ENCODE data around the gene FRMD8. TPM values are rescaled to one million over a fixed set of nuclear protein-coding genes. Genes with fewer than 3 reads are reported as not detected.

The FRMD8 gene
- total RNA-seq, 2 experiments from 2014 or later: 53.9 to 61.3 TPM

DNA sequence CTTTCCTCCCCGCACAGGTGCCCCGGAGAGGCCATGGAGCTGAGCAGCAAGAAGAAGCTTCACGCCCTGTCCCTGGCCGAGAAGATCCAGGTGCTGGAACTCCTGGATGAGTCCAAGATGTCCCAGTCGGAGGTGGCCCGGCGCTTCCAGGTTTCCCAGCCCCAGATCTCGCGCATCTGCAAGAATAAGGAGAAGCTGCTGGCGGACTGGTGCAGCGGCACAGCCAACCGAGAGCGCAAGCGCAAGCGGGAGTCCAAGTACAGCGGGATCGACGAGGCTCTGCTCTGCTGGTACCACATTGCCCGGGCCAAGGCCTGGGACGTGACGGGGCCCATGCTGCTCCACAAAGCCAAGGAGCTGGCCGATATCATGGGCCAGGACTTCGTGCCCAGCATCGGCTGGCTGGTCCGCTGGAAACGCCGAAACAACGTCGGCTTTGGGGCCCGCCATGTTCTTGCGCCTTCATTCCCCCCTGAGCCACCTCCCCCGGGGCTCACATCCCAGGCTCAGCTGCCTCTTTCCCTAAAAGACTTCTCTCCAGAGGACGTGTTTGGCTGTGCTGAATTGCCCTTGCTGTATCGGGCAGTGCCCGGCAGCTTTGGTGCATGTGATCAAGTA is 30.6 kb upstream of the FRMD8 start:
- no peak overlapping the region for H3K27ac Mint-ChIP-seq
- peaks cover 13% of the 10 kb centered on the region for H3K36me3 Mint-ChIP-seq (ENCODE audit: low read depth)
- DNase-seq: no peak
- H3K27me3 Mint-ChIP-seq: peaks cover 8% of the 10 kb centered on the region
- POLR2A ChIA-PET: interaction anchor here (0.9 to 2.9 kb wide), 9 partner anchors 22 to 152 kb away, joined by 3 to 19 read pairs (median 5); partner anchors contain the start of genes DPF2, MALAT1 and NEAT1
- peaks cover 17% of the 10 kb centered on the region for H3K4me1 Mint-ChIP-seq
- no peaks in the 10 kb centered on the region for H3K9me3 Mint-ChIP-seq
- H3K4me3 Mint-ChIP-seq: peak overlapping the region; percentile 83
- CTCF ChIA-PET: interaction anchor here (0.9 to 2.3 kb wide), 4 partner anchors 25 to 152 kb away, joined by 3 to 9 read pairs (median 6); partner anchors contain the start of gene CDC42EP2

GRCh38 chr11:65356394-65356972 is 30.0 kb upstream of the FRMD8 start:
- H3K36me3 Mint-ChIP-seq (ENCODE audit: low read depth): peaks cover 12% of the 10 kb centered on the region
- peaks cover 17% of the 10 kb centered on the region for H3K4me1 Mint-ChIP-seq
- H3K4me3 Mint-ChIP-seq: peak overlapping the region; percentile 58
- H3K27ac Mint-ChIP-seq: no peak overlapping the region
- no peak for DNase-seq
- no peaks in the 10 kb centered on the region for H3K9me3 Mint-ChIP-seq
- ChIA-PET POLR2A (interaction anchor here (0.9 to 2.9 kb wide), 8 partner anchors 22 to 151 kb away, joined by 3 to 19 read pairs (median 6); partner anchors contain the start of genes DPF2, MALAT1 and NEAT1), CTCF (interaction anchor here (1.0 to 2.3 kb wide), 3 partner anchors 25 to 152 kb away, joined by 3 to 9 read pairs (median 8); partner anchors contain the start of gene CDC42EP2)
- H3K27me3 Mint-ChIP-seq: peaks cover 8% of the 10 kb centered on the region

DNA sequence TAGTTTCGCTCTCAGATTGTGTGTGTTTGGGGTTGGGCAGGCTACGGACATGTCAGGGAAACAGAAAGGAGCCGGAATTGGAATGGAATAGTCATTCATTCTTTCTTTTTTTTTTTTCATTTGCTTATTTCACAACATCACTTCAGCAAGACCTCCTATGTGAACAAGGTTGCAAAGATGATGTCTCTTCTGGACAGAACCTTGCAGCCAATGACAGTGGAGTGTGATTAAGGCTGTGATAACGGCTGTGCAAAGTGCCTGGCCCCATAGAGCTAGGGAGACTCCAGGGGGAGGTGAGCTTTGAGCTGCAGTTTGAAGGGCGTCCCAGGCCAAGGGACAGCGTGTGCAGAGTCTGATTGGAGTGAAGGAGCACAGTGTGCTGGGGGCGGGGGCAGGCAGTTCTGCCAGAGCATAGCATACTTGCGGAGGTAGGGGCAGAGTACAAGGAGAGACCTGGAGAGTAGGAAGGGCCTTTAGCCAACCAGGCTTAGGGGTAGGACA is 28.5 kb upstream of the FRMD8 start:
- peaks cover 25% of the 10 kb centered on the region for H3K4me1 Mint-ChIP-seq
- H3K27me3 Mint-ChIP-seq: peaks cover 8% of the 10 kb centered on the region
- POLR2A ChIA-PET: interaction anchor here (1.7 to 2.9 kb wide), 2 partner anchors 28 to 141 kb away, joined by 3 to 19 read pairs; partner anchors contain the start of gene MALAT1
- no peak overlapping the region for H3K27ac Mint-ChIP-seq
- no peaks in the 10 kb centered on the region for H3K36me3 Mint-ChIP-seq (ENCODE audit: low read depth)
- H3K9me3 Mint-ChIP-seq: no peaks in the 10 kb centered on the region
- CTCF ChIA-PET: interaction anchor here (0.6 kb wide), 1 partner anchor 194 kb away, joined by 3 read pairs; no protein-coding TSS in a partner anchor
- no peak overlapping the region for H3K4me3 Mint-ChIP-seq
- DNase-seq: no peak

DNA sequence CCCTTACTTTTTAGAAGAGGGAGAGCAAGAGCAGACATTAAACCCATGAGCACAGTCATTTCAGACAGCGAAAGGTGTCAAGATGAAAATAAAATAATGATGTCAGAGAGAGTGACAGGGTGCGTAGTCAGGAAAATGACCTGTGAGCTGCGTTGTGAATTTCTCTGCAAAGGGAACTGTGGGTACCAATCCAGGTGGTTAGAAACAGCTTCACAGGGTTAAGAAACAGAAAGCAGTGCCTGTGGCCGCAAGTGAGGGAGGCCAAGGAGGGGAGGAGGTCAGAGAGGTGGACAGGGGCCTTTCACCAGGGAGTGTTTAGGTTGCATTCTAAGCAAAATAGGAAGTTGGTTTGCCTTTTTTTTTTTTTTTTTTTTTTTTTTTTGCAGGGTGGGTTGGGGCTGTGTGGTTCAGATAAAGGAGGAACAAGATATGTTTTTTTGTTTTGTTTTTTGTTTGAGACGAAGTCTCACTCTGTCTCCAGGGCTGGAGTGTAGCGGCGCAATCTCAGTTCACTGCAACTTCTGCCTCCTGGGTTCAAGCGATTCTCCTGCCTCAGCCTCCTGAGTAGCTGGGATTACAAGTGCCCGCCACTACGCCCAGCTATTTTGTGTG is 24.0 kb upstream of the FRMD8 start:
- no peak overlapping the region for H3K4me3 Mint-ChIP-seq
- peaks cover 4% of the 10 kb centered on the region for H3K27me3 Mint-ChIP-seq
- peaks cover 10% of the 10 kb centered on the region for H3K4me1 Mint-ChIP-seq
- POLR2A ChIA-PET: interaction anchor here (0.6 kb wide), 1 partner anchor 137 kb away, joined by 3 read pairs; the partner anchor contains the start of gene MALAT1
- no peaks in the 10 kb centered on the region for H3K9me3 Mint-ChIP-seq
- no peaks in the 10 kb centered on the region for H3K36me3 Mint-ChIP-seq (ENCODE audit: low read depth)
- DNase-seq: no peak
- H3K27ac Mint-ChIP-seq: no peak overlapping the region
- CTCF ChIA-PET: interaction anchor here (0.6 to 2.3 kb wide), 3 partner anchors 33 to 674 kb away, joined by 3 to 9 read pairs (median 3); no protein-coding TSS in a partner anchor

- Mint-ChIP-seq H3K4me1 (peaks cover 10% of the 10 kb centered on the region), H3K27ac (no peak overlapping the region), H3K4me3 (no peak overlapping the region), H3K9me3 (no peaks in the 10 kb centered on the region), H3K36me3 (ENCODE audit: low read depth) (no peaks in the 10 kb centered on the region), H3K27me3 (peaks cover 4% of the 10 kb centered on the region)
- ChIA-PET CTCF (interaction anchor here (0.7 to 2.3 kb wide), 2 partner anchors 33 to 54 kb away, joined by 3 to 9 read pairs; no protein-coding TSS in a partner anchor), POLR2A (no interaction called here)
- no peak for DNase-seq
Measured at GRCh38 chr11:65362966-65363365, 23.5 kb upstream of the FRMD8 start.

DNA sequence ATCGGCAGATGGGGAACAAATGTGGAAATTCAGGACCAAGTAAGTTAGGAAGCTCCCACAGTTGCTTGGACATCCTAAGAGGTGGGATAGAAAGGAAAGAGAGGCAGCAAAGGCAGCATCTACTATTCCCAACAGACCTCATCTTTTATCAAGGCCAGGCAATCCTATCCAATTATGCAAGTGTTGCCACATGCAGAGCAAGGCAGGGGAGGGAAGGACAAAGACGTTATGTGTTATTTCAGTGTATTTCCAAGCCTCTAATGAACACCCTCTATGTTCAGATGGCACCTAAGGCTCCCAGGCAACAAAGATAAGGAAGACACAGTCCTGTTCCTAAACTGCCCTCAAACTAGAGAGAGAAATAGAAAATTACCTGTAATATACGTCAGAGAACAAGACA is 22.7 kb upstream of the FRMD8 start:
- POLR2A ChIA-PET: no interaction called here
- Mint-ChIP-seq H3K27ac (no peak overlapping the region), H3K36me3 (ENCODE audit: low read depth) (no peaks in the 10 kb centered on the region), H3K9me3 (no peaks in the 10 kb centered on the region), H3K4me3 (no peak overlapping the region), H3K4me1 (peaks cover 10% of the 10 kb centered on the region), H3K27me3 (no peaks in the 10 kb centered on the region)
- no peak for DNase-seq
- CTCF ChIA-PET: no interaction called here

DNA sequence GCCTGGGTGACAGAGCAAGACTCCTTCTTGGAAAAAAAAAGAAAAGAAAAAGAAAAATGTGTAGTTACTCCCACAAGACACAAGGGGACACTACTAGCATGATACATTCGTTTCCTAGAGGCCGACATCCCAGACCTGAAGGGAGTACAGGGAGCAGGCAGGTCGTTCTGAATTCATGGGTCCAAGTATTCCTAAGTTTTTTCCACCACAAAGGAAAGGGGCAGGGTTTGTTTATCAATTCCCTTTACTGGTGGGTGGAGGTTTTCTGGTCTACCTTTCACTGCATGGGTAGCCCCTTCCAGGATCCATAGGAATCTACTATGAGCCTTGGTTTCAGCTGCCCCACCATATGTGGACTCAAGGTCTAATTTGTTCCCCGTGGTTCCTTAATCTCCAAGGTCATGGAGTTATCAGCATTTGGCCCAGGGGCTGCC is 20.1 kb upstream of the FRMD8 start:
- Mint-ChIP-seq H3K27me3 (peaks cover 2% of the 10 kb centered on the region), H3K36me3 (ENCODE audit: low read depth) (no peaks in the 10 kb centered on the region), H3K4me1 (peaks cover 10% of the 10 kb centered on the region), H3K9me3 (no peaks in the 10 kb centered on the region), H3K4me3 (no peak overlapping the region), H3K27ac (no peak overlapping the region)
- DNase-seq: peak; percentile 38
- ChIA-PET POLR2A (interaction anchor here (1.2 to 2.1 kb wide), 2 partner anchors 140 to 142 kb away, joined by 3 to 11 read pairs; no protein-coding TSS in a partner anchor), CTCF (interaction anchor here (1.1 to 1.8 kb wide), 2 partner anchors 131 to 144 kb away, joined by 4 read pairs; no protein-coding TSS in a partner anchor)

- no peaks in the 10 kb centered on the region for H3K9me3 Mint-ChIP-seq
- POLR2A ChIA-PET: interaction anchor here (0.9 to 1.9 kb wide), 7 partner anchors 11 to 134 kb away, joined by 3 to 6 read pairs (median 4); partner anchors contain the start of genes FRMD8, MALAT1 and NEAT1
Measured at GRCh38 chr11:65370659-65371049, 15.8 kb upstream of the FRMD8 start.

DNA sequence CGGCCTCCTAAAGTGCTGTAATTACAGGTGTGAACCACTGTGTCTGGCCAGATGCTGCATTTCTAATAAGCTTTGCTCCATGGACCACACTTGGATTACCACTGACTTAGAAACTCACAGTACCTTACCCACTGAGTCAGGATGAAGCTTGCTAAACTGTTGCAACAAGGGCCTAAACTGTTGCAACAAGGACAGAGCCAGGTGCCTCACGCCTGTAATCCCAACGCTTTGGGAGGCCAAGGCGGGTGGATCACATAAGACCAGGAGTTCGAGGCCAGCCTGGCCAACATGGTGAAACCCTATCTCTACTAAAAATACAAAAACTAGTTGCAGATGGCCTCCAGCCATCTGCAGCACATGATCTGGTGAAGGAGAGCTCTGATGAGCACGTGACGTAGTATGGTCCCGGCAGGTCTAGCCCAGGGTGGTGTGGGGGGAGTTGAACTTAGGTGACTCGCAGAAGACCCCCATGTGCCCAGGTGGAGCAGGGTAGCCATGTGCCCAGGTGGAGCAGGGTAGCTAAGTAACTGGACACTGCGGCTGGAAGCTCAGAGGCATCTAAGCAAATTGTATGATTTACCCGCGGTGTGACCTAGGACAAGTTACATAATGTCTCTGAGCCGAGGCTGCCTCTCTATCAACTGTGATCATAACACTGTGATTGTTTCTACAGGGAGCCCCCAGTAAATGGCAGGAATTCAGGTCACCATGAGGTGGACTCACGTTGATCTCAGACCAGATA is 12.4 kb upstream of the FRMD8 start:
- POLR2A ChIA-PET: interaction anchor here (1.1 to 2.3 kb wide), 6 partner anchors 8 to 134 kb away, joined by 3 to 13 read pairs (median 4); partner anchors contain the start of genes MALAT1 and SLC25A45
- H3K4me3 Mint-ChIP-seq: no peak overlapping the region
- peaks cover 2% of the 10 kb centered on the region for H3K27me3 Mint-ChIP-seq
- no peaks in the 10 kb centered on the region for H3K36me3 Mint-ChIP-seq (ENCODE audit: low read depth)
- H3K27ac Mint-ChIP-seq: no peak overlapping the region
- CTCF ChIA-PET: no interaction called here
- no peaks in the 10 kb centered on the region for H3K9me3 Mint-ChIP-seq
- DNase-seq: no peak
- no peaks in the 10 kb centered on the region for H3K4me1 Mint-ChIP-seq

More at GRCh38 chr11:65370659-65371049, 15.8 kb upstream of the FRMD8 start:
- Mint-ChIP-seq H3K4me3 (no peak overlapping the region), H3K27me3 (peaks cover 2% of the 10 kb centered on the region), H3K27ac (no peak overlapping the region), H3K36me3 (ENCODE audit: low read depth) (no peaks in the 10 kb centered on the region), H3K4me1 (peaks cover 2% of the 10 kb centered on the region)
- no peak for DNase-seq
- CTCF ChIA-PET: interaction anchor here (1.1 kb wide), 1 partner anchor 138 kb away, joined by 4 read pairs; no protein-coding TSS in a partner anchor

- POLR2A ChIA-PET: interaction anchor here (1.0 to 2.3 kb wide), 4 partner anchors 41 to 131 kb away, joined by 3 to 13 read pairs (median 6); partner anchors contain the start of gene MALAT1
- no peak for DNase-seq
- Mint-ChIP-seq H3K36me3 (ENCODE audit: low read depth) (no peaks in the 10 kb centered on the region), H3K4me1 (peaks cover under 1% of the 10 kb centered on the region), H3K27me3 (peaks cover 1% of the 10 kb centered on the region), H3K9me3 (no peaks in the 10 kb centered on the region), H3K4me3 (no peak overlapping the region), H3K27ac (no peak overlapping the region)
- CTCF ChIA-PET: interaction anchor here (0.5 to 1.4 kb wide), 2 partner anchors 12 to 100 kb away, joined by 4 read pairs; partner anchors contain the start of gene FRMD8
Measured at GRCh38 chr11:65375012-65375411, 11.4 kb upstream of the FRMD8 start.

GRCh38 chr11:65376138-65376713 is 10.2 kb upstream of the FRMD8 start:
- H3K4me1 Mint-ChIP-seq: peaks cover 9% of the 10 kb centered on the region
- no peak overlapping the region for H3K4me3 Mint-ChIP-seq
- no peak overlapping the region for H3K27ac Mint-ChIP-seq
- ChIA-PET POLR2A (interaction anchor here (0.6 to 2.3 kb wide), 3 partner anchors 12 to 131 kb away, joined by 3 to 13 read pairs (median 4); partner anchors contain the start of gene MALAT1), CTCF (interaction anchor here (0.7 to 1.4 kb wide), 3 partner anchors 11 to 421 kb away, joined by 3 to 4 read pairs (median 4); partner anchors contain the start of gene FRMD8)
- no peaks in the 10 kb centered on the region for H3K9me3 Mint-ChIP-seq
- no peak for DNase-seq
- H3K36me3 Mint-ChIP-seq (ENCODE audit: low read depth): no peaks in the 10 kb centered on the region
- H3K27me3 Mint-ChIP-seq: no peaks in the 10 kb centered on the region

Data from activated CD4-positive, alpha-beta memory T cell treated with anti-CD3 and anti-CD28 coated beads, Interleukin-2, amount 10 ng/mL, durations not matched to agents 7 days and 5 days (primary cell).